Stimulated activated naive CD4-positive, alpha-beta T cell (primary cell): ENCODE data around the gene ANKRD9.

Experiments used
- DNase-seq, 6 experiments: peaks; one replicate each; lab custom pipeline; 2025; lab: John Stamatoyannopoulos, UW

ANKRD9 gene

DNA sequence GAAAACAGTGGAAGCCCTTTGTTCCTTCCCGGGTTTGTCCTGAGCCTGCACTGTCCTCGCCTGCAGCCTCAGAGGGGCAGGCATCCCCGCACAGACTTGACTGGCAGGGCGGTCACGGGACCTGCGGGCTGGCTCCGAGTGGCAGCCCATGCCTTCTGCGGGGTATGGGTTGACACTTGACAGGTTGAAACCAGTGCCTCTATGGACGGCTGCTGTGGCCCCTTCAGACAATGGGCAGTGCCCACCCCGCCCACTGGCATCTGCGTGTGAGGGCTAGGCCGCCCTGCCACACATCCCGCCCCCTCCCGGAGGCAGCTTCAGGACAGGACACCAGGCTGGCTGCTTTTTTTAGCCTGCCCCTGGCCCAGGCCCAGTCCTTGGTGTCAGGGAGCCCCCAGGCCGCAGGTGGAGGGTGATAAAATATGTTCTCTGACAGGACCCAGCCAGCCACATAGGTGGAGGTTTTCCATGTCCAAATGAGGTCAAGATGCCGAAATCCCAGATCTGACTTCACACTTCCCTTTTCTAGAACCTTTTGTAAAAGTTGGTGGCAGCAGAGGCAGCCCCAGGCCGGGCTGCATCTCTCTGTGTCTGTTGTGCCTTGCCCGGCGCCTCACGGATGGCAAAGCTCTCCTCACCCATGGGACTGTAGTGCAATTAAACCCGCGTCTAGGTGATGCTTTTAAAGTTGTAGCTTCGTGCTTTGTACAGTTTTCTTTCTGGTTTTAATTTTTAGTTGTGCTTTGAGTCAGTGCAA, 10.0 kb downstream of the ANKRD9 start:
- no peak for DNase-seq

- no peak for DNase-seq
These were observed 10.8 kb downstream of the ANKRD9 start for GRCh38 chr14:102498678-102499265.

- DNase-seq, result no peak
These were observed 11.4 kb downstream of the ANKRD9 start for GRCh38 chr14:102497998-102498677.

GRCh38 chr14:102496958-102497744, 12.4 kb downstream of the ANKRD9 start:
- no peak for DNase-seq

DNA sequence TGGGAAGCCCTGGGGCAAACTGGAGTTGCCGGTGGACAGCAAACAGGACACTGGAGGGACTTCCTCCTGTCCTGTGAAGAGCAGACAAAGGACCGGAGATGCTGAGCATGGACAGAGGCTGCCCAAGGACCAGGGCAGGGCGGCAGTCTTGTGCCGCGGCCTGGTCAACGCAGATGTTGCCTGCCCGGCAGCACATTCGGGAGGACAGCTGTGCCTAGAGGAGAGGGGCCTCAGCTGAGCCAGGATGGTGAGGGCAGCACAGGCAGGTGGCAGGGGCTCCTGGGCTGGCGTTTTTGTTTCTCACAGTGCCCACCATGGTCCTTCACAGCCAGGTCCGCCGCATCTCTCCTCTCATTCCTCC, 13.3 kb downstream of the ANKRD9 start:
- no peak for DNase-seq

DNA sequence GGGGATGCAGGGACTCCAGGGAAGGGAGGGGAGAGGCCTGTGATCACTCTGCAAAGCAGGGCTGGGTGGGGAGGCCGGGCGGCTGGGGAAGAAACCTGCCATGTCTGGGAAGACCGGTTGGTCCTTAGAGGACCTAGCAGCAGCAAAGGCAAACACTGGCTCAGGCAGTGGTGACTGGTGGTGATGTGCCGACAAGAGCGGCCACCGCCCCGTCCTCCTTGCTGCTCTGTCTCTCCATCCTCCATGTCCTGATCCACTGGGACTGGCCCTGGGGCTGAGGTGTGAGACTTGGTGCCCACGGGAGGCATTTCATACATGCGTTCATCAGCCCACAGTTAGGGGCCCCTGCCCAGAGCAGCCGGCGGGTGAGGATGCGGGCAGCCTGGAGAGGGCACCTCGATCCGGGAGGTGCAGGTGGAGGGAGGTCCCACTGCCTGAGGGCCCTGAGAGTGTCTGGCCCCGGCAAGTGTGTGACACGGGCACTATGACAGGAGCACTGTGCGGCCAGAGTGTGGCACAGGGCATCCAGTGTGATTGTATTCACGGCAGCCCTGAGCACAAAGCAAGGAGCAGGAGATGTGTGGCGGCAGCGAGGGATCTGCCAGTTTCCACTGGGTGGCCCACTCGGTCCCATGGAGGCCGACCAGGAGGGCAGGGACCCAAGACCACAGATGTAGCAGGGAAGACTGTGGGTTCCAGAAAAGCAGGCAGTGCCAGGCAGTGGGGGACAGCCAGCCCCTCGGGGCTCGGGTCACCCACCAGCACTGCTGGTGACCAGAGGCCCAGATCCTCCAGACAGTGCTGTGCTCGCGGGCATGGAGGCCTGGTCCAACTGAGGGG, 13.9 kb downstream of the ANKRD9 start:
- DNase-seq, result no peak

- no peak for DNase-seq
These were observed 16.0 kb downstream of the ANKRD9 start for GRCh38 chr14:102493585-102493984.

GRCh38 chr14:102493096-102493495, 16.5 kb downstream of the ANKRD9 start:
- no peak for DNase-seq

- DNase-seq, result no peak
These were observed 17.1 kb downstream of the ANKRD9 start for GRCh38 chr14:102492531-102492910.

GRCh38 chr14:102491786-102492530, 17.6 kb downstream of the ANKRD9 start:
- no peak for DNase-seq

DNA sequence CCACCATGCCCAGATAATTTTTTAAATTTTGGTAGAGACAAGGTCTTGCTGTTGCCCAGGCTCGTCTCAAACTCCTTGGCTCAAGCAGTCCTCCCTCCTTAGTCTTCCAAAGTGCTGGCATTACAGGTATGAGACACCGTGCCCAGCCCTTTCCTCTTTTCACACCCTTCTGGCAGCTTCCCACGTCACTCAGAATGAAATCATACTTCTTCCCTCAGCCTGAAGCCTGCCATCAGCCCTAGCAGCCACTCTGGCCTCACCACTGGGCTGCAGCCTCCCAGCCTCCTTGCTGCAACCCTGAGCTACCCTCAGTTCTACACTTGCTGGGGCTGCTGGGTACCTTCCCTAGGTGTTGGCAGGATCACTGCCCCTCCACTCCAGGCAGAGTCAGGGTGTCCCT, 18.2 kb downstream of the ANKRD9 start:
- no peak for DNase-seq

GRCh38 chr14:102490456-102490855, 19.1 kb downstream of the ANKRD9 start:
- no peak for DNase-seq

DNA sequence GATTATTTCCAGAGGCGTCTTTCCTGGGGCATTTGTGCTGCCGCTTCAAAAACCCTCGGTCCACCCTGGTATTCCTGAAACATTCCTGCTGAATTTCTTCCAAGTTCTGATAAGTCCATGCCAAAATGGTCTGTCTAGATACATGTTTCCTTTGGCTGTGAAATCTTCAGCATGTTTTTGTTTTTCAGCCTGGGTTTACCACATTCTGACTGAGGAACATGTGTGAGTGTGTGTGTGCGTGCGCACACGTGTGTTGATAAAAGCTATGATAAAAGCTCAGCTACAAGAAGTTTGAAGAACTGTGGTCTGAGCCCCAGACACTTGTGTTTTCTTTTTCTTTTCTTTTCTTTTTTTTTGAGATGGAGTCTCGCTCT, 22.4 kb downstream of the ANKRD9 start:
- no peak for DNase-seq

- DNase-seq, result no peak
These were observed 22.9 kb downstream of the ANKRD9 start for GRCh38 chr14:102486513-102487203.

GRCh38 chr14:102485693-102486512, 23.7 kb downstream of the ANKRD9 start:
- DNase-seq, result no peak

DNA sequence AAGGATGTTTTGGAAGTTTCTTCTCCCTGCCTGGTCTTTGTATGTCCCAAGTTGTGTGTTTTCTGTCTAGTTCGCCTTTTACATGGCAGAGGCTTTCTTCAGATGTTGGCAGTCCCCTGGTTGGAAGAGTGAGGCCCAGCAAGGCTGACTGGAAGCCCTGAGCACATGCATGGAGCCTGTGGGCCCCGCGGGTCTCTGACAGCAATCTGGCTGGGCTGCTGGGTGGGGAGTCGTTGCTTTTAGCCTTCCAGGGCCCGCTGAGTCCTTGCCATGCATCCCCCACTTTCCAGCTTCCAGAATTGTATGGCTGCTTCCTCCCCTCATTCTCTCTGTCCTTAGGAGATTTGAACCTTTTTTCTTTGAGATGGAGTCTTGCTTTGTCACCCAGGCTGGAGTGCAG, 25.3 kb downstream of the ANKRD9 start:
- DNase-seq, result no peak

- DNase-seq, result no peak
These were observed 27.8 kb downstream of the ANKRD9 start for GRCh38 chr14:102481791-102482238.

GRCh38 chr14:102481371-102481770, 28.2 kb downstream of the ANKRD9 start:
- DNase-seq, result no peak

DNA sequence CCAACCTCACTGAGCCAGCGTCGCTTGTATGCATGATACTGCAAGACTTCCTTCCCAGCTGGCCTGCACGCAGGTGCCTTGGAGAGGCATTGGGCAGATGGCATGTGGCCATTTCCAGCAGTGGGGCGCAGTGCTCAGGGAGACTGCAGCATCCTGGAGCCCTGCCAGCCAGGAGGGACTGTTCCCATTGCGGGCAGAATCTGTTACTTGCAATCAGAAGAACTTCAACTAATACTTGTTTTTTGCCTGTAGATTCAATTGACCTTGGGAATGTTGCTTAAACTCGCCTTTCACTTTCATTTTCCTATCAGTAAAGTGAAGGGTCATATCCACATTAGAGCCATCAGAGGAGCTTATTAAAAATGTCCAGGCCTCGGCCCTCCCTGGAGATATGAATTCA, 29.8 kb downstream of the ANKRD9 start:
- DNase-seq, result no peak
